Subcutaneous abdominal adipose tissue (tissue), 5 donors: ENCODE measurements around the gene GIT1.

Experiments used
- H3K27ac ChIP-seq: one replicate; pipeline ENCODE4 v1.7.0; 2013; ENCODE audit warnings: low read depth, mild to moderate bottlenecking, inconsistent platforms, low read length, moderate library complexity
- H3K27me3 ChIP-seq, 5 donors: one replicate each; pipeline ENCODE4 v1.7.0; 2013; ENCODE audit warnings: low read length in 5 of 5, inconsistent platforms in 1 of 5; ENCODE audit not compliant: control insufficient read depth in 5 of 5, insufficient read depth in 4 of 5
- H3K36me3 ChIP-seq, 5 donors: one replicate each; pipeline ENCODE4 v1.7.0; 2013; ENCODE audit warnings: low read length in 5 of 5; ENCODE audit not compliant: control insufficient read depth in 5 of 5, insufficient read depth in 5 of 5
- H3K4me1 ChIP-seq, 5 donors: one replicate each; pipeline ENCODE4 v1.7.0; 2013; ENCODE audit warnings: low read length in 5 of 5, mild to moderate bottlenecking in 3 of 5, moderate library complexity in 1 of 5; ENCODE audit not compliant: control insufficient read depth in 5 of 5, insufficient read depth in 5 of 5
- H3K4me3 ChIP-seq, 5 donors: one replicate each; pipeline ENCODE4 v1.7.0; 2013; ENCODE audit warnings: low read length in 5 of 5, low read depth in 1 of 5
- H3K9ac ChIP-seq, 5 donors: one replicate each; pipeline ENCODE4 v1.7.0; 2013; ENCODE audit warnings: low read length in 5 of 5, mild to moderate bottlenecking in 4 of 5, moderate library complexity in 3 of 5
- H3K9me3 ChIP-seq, 5 donors: one replicate each; pipeline ENCODE4 v1.7.0; 2013; ENCODE audit warnings: low read length in 5 of 5; ENCODE audit not compliant: control insufficient read depth in 5 of 5
- donor health status: healthy.
- donor health status: healthy.
- donor health status: healthy.
- donor health status: healthy.
- donor health status: healthy.

The GIT1 gene

GRCh38 chr17:29582254-29582765 lies 7.1 kb downstream of the GIT1 start:
- Histone ChIP-seq H3K9me3 (no peaks in the 10 kb centered on the region), H3K4me3 (no peak overlapping the region), H3K9ac (no peak overlapping the region), H3K4me1 (peaks cover 4 to 56% (median 47%) of the 10 kb centered on the region in 5 donors), H3K27me3 (no peaks in the 10 kb centered on the region), H3K36me3 (peaks cover 0 to 57% (median 49%) of the 10 kb centered on the region in 5 donors), H3K27ac (no peak overlapping the region)

DNA sequence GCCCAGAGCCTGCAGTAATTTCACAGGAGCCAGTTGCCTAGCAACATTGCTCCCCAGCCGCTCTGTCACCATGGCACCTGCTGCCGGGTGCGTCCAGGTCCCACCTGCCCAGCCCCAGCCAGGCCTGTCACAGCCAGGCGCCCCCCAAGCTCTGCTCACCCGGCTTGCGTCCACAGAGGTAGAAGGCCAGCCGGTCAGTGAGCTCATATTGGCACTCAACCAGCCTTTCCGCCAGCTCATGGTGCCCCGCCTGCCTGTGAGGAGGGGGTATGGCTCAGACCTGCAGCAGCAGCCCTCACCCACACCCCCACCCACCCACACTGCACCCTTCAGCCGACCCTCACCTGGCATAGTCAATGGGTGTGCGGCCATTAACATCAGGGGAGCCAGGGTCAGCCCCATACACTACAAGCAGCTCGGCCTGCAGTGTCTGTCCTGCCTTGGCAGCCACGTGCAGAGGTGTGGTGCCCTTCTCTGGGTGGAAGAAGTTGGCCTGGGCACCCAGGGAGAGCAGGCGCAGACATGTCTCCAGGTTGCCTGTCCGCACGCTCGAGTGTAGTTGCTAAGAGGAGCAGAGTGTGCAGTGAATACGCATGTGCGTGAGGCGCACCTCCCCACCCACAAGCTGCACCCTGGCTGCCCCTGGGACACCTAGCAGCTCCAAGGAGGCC lies 7.7 kb downstream of the GIT1 start:
- peaks cover 4 to 53% (median 46%) of the 10 kb centered on the region in 5 donors for H3K4me1 ChIP-seq
- H3K36me3 ChIP-seq = peaks cover 0 to 63% (median 55%) of the 10 kb centered on the region in 5 donors
- H3K4me3 ChIP-seq = no peak overlapping the region
- H3K27me3 ChIP-seq = no peaks in the 10 kb centered on the region
- no peaks in the 10 kb centered on the region for H3K9me3 ChIP-seq
- no peak overlapping the region for H3K27ac ChIP-seq
- no peak overlapping the region for H3K9ac ChIP-seq

DNA sequence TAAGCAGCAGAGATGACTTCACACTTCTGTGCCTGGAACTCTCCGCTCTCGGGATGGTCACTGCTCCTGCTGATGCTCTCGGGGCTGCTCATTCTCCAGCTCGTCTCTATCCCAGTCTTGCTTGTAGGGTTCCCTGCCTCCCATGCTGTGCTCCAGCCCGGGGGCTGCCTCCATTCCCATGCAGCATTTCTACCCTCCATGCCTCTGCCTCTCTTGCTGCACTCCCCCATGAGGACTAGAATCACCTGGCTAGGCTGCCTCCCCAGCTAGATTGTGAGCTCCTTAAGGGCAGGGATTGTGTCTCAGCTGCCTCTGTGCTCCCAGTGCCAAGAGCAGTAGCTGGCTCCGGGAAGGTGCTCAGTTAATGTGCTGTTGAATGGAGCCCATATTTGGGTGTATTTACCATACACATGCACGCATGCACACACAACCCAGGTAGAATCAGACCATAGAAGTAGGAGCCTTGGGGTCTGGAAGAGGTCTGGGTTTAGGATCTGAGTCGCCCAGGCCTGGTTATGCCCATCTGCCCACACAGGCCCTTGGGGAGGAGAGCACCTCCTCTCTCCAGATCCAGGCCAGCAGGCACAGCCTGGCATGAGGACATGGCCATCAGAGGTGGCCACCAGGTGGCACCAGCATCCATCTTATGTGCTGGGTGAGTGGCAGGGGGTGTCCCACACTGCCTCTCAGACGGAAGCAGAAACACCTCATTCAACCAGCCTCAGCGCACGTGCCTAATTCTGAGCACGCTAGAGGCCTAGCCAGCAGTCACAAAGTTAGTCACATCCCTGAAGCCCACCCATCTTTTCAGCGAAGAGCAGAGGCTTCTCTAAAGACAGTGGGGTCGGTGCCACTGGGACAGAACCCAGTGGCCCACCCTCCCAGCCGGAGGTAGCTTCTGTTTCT lies 9.3 kb downstream of the GIT1 start:
- H3K27me3 ChIP-seq = no peaks in the 10 kb centered on the region
- no peak overlapping the region for H3K27ac ChIP-seq
- H3K9me3 ChIP-seq = no peaks in the 10 kb centered on the region
- H3K36me3 ChIP-seq = peaks cover 0 to 79% (median 71%) of the 10 kb centered on the region in 5 donors
- H3K4me3 ChIP-seq = no peak overlapping the region
- peaks cover 3 to 38% (median 33%) of the 10 kb centered on the region in 5 donors for H3K4me1 ChIP-seq
- no peak overlapping the region for H3K9ac ChIP-seq

GRCh38 chr17:29578626-29579485 lies 10.6 kb downstream of the GIT1 start:
- H3K9ac ChIP-seq = no peak overlapping the region
- H3K4me1 ChIP-seq = peaks cover 2 to 26% (median 21%) of the 10 kb centered on the region in 5 donors
- H3K27ac ChIP-seq = no peak overlapping the region
- H3K27me3 ChIP-seq = no peaks in the 10 kb centered on the region
- H3K9me3 ChIP-seq = no peaks in the 10 kb centered on the region
- no peak overlapping the region for H3K4me3 ChIP-seq
- peaks cover 0 to 91% (median 83%) of the 10 kb centered on the region in 5 donors for H3K36me3 ChIP-seq

GRCh38 chr17:29577385-29578211 lies 11.8 kb downstream of the GIT1 start:
- H3K9me3 ChIP-seq = no peaks in the 10 kb centered on the region
- no peak overlapping the region for H3K27ac ChIP-seq
- H3K4me3 ChIP-seq = no peak overlapping the region
- H3K9ac ChIP-seq = peak overlapping the region in 1 of 5 donors; percentile 5
- H3K27me3 ChIP-seq = no peaks in the 10 kb centered on the region
- peaks cover 0 to 88% (median 85%) of the 10 kb centered on the region in 5 donors for H3K36me3 ChIP-seq
- H3K4me1 ChIP-seq = peaks cover 0 to 26% (median 19%) of the 10 kb centered on the region in 5 donors

GRCh38 chr17:29577001-29577370 lies 12.5 kb downstream of the GIT1 start:
- H3K36me3 ChIP-seq = peaks cover 0 to 86% (median 78%) of the 10 kb centered on the region in 5 donors
- H3K9ac ChIP-seq = no peak overlapping the region
- H3K9me3 ChIP-seq = no peaks in the 10 kb centered on the region
- H3K4me3 ChIP-seq = no peak overlapping the region
- peaks cover 0 to 31% (median 25%) of the 10 kb centered on the region in 5 donors for H3K4me1 ChIP-seq
- no peak overlapping the region for H3K27ac ChIP-seq
- H3K27me3 ChIP-seq = no peaks in the 10 kb centered on the region

DNA sequence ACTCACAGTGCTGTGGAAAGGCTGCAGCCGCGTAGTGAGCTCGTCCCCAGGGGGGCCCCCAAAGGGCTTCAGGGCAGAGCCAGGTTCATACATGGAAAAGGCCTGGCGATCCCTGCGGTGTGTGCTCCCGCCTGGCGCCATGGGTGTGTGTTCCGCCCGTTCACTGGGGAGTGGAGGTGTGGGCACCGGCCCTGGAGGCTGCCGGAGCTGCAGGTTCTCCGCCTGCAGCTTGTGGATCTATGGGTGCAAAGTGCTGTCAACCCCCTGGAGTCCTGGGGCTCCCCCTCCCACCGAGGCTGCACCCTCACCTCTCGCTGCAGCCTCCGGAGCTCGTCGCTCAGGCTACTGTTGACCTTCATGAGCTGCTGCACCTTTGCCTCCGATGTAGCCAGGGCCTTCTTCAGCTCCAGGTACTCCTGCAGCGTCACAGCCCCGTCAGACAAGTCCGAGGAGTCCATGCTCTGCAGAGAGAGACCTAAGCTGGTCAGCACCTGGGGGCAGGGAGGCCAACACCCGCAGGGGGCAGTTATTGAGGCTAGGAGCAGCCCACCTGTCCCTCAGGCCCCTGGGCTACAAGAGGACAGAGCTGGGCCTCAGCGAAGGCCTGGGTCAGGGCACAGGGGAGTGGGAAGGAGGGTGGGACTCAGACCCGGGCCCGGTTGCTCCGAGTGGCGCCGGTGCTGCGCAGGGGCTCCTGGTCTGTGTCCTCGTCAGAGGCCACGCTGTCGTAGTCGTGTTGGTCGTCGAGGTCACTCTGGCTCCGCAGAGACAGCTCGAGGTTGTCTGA lies 13.0 kb downstream of the GIT1 start:
- Histone ChIP-seq H3K9ac (no peak overlapping the region), H3K9me3 (no peaks in the 10 kb centered on the region), H3K27ac (no peak overlapping the region), H3K4me3 (no peak overlapping the region), H3K36me3 (peaks cover 0 to 82% (median 74%) of the 10 kb centered on the region in 5 donors), H3K27me3 (no peaks in the 10 kb centered on the region), H3K4me1 (peaks cover 0 to 37% (median 30%) of the 10 kb centered on the region in 5 donors)

- peaks cover 0 to 76% (median 68%) of the 10 kb centered on the region in 5 donors for H3K36me3 ChIP-seq
- H3K4me1 ChIP-seq = peaks cover 0 to 45% (median 38%) of the 10 kb centered on the region in 5 donors
- H3K27ac ChIP-seq = no peak overlapping the region
- no peak overlapping the region for H3K9ac ChIP-seq
- no peak overlapping the region for H3K4me3 ChIP-seq
- no peaks in the 10 kb centered on the region for H3K9me3 ChIP-seq
- H3K27me3 ChIP-seq = no peaks in the 10 kb centered on the region
Observed at GRCh38 chr17:29575511-29576213, 13.8 kb downstream of the GIT1 start.
